ENCODE results near the gene XYLT2. TPM values are rescaled to one million over a fixed set of nuclear protein-coding genes. Genes with fewer than 3 reads are reported as not detected.

The XYLT2 gene
- total and polyA plus RNA-seq, 2 of the 13 experiments (the other 11 are each of a cell fraction or from before 2014, with no cell fraction given), result 17.0 to 22.1 TPM

GRCh38 chr17:50361561-50362480 lies 15.9 kb downstream of the XYLT2 start (continued):
- TF ChIP-seq HMGXB4 (CRISPR knock-in tag; IDR thresholded peaks at IDR 0.05; ENCODE audit: borderline replicate concordance in 1 of 2, low read depth in 1 of 2) (peak; percentile 47 to 68; a peak in 2 of 4 replicates), ZNF569 (CRISPR knock-in tag; IDR thresholded peaks at IDR 0.05; ENCODE audit: borderline replicate concordance) (no peak), ZNF326 (CRISPR knock-in tag; IDR thresholded peaks at IDR 0.05; ENCODE audit: borderline replicate concordance) (0 out of 2 replicates have a peak, but pooled peaks have one; percentile 45), ZBTB20 (CRISPR knock-in tag; IDR thresholded peaks at IDR 0.05; ENCODE audit: borderline replicate concordance, low read depth) (no peak), MXD4 (CRISPR knock-in tag; IDR thresholded peaks at IDR 0.05) (no peak), RFX5 (IDR thresholded peaks at IDR 0.05; ENCODE audit: low read depth, low read length) (no peak), HOXA9 (CRISPR knock-in tag; IDR thresholded peaks at IDR 0.05; ENCODE audit: borderline replicate concordance) (no peak), ONECUT2 (CRISPR knock-in tag; IDR thresholded peaks at IDR 0.05) (no peak), HOXD1 (CRISPR knock-in tag; IDR thresholded peaks at IDR 0.05) (no peak), RXRB (CRISPR knock-in tag; IDR thresholded peaks at IDR 0.05; ENCODE audit: borderline replicate concordance) (peak; percentile 59; the same call in 1 of the 2 replicates), SUZ12 (IDR thresholded peaks at IDR 0.05; ENCODE audit: low read depth, low read length) (no peak), SRF (IDR thresholded peaks at IDR 0.05; ENCODE audit: low read depth, low read length) (no peak)
- TF ChIP-seq, protein P1, sequence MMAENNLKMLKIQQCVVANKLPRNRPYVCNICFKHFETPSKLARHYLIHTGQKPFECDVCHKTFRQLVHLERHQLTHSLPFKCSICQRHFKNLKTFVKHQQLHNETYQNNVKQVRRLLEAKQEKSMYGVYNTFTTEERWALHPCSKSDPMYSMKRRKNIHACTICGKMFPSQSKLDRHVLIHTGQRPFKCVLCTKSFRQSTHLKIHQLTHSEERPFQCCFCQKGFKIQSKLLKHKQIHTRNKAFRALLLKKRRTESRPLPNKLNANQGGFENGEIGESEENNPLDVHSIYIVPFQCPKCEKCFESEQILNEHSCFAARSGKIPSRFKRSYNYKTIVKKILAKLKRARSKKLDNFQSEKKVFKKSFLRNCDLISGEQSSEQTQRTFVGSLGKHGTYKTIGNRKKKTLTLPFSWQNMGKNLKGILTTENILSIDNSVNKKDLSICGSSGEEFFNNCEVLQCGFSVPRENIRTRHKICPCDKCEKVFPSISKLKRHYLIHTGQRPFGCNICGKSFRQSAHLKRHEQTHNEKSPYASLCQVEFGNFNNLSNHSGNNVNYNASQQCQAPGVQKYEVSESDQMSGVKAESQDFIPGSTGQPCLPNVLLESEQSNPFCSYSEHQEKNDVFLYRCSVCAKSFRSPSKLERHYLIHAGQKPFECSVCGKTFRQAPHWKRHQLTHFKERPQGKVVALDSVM (CRISPR knock-in tag; IDR thresholded peaks at IDR 0.05), result no peak
- TF ChIP-seq, protein P2, sequence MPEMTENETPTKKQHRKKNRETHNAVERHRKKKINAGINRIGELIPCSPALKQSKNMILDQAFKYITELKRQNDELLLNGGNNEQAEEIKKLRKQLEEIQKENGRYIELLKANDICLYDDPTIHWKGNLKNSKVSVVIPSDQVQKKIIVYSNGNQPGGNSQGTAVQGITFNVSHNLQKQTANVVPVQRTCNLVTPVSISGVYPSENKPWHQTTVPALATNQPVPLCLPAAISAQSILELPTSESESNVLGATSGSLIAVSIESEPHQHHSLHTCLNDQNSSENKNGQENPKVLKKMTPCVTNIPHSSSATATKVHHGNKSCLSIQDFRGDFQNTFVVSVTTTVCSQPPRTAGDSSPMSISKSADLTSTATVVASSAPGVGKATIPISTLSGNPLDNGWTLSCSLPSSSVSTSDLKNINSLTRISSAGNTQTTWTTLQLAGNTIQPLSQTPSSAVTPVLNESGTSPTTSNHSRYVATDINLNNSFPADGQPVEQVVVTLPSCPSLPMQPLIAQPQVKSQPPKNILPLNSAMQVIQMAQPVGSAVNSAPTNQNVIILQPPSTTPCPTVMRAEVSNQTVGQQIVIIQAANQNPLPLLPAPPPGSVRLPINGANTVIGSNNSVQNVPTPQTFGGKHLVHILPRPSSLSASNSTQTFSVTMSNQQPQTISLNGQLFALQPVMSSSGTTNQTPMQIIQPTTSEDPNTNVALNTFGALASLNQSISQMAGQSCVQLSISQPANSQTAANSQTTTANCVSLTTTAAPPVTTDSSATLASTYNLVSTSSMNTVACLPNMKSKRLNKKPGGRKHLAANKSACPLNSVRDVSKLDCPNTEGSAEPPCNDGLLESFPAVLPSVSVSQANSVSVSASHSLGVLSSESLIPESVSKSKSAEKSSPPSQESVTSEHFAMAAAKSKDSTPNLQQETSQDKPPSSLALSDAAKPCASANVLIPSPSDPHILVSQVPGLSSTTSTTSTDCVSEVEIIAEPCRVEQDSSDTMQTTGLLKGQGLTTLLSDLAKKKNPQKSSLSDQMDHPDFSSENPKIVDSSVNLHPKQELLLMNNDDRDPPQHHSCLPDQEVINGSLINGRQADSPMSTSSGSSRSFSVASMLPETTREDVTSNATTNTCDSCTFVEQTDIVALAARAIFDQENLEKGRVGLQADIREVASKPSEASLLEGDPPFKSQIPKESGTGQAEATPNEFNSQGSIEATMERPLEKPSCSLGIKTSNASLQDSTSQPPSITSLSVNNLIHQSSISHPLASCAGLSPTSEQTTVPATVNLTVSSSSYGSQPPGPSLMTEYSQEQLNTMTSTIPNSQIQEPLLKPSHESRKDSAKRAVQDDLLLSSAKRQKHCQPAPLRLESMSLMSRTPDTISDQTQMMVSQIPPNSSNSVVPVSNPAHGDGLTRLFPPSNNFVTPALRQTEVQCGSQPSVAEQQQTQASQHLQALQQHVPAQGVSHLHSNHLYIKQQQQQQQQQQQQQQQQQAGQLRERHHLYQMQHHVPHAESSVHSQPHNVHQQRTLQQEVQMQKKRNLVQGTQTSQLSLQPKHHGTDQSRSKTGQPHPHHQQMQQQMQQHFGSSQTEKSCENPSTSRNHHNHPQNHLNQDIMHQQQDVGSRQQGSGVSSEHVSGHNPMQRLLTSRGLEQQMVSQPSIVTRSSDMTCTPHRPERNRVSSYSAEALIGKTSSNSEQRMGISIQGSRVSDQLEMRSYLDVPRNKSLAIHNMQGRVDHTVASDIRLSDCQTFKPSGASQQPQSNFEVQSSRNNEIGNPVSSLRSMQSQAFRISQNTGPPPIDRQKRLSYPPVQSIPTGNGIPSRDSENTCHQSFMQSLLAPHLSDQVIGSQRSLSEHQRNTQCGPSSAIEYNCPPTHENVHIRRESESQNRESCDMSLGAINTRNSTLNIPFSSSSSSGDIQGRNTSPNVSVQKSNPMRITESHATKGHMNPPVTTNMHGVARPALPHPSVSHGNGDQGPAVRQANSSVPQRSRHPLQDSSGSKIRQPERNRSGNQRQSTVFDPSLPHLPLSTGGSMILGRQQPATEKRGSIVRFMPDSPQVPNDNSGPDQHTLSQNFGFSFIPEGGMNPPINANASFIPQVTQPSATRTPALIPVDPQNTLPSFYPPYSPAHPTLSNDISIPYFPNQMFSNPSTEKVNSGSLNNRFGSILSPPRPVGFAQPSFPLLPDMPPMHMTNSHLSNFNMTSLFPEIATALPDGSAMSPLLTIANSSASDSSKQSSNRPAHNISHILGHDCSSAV (CRISPR knock-in tag; IDR thresholded peaks at IDR 0.05; ENCODE audit: borderline replicate concordance), result no peak
- TF ChIP-seq, protein P3, sequence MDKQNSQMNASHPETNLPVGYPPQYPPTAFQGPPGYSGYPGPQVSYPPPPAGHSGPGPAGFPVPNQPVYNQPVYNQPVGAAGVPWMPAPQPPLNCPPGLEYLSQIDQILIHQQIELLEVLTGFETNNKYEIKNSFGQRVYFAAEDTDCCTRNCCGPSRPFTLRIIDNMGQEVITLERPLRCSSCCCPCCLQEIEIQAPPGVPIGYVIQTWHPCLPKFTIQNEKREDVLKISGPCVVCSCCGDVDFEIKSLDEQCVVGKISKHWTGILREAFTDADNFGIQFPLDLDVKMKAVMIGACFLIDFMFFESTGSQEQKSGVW (CRISPR knock-in tag; IDR thresholded peaks at IDR 0.05; ENCODE audit: borderline replicate concordance), result no peak

All from HepG2 (cell line).